LHCN-M2 (cell line): ENCODE measurements around the gene SETD5. TPM values are rescaled to one million over a fixed set of nuclear protein-coding genes. Genes with fewer than 3 reads are reported as not detected.

ENCODE experiments used
- DNase-seq: peaks from one replicate; pipeline ENCODE4 v3.0.0-alpha.2; 2012; ENCODE audit warnings: low read depth
- polyA plus RNA-seq: library from polyadenylated mRNA; unstranded; fragments of >200 nt; gene quantifications from one replicate; pipeline ENCODE4 v1.2.1, GENCODE V29; 2012; ENCODE audit warnings: missing spikeins
- total RNA-seq: library from RNA; depleted of rRNA; stranded (reverse); fragments of >200 nt; gene quantifications from 2 replicates; pipeline ENCODE4 v1.2.3, GENCODE V29; 2014; rRNA removed

SETD5 gene
- total RNA-seq: 51.2 and 51.8 TPM in 2 replicates
- 28.9 TPM for polyA plus RNA-seq

GRCh38 chr3:9397332-9397905 lies at the start of gene SETD5:
TSS of gene SETD5 (plus strand) at chr3:9397615. CDS start at chr3:9428939, 31,324 bp downstream.
- DNase-seq: peak; percentile 96

GRCh38 chr3:9347887-9348286 lies 49.5 kb upstream of the SETD5 start:
- peak; percentile 71 for DNase-seq

GRCh38 chr3:9349321-9350117 lies 47.9 kb upstream of the SETD5 start:
- DNase-seq: peak; percentile 97

GRCh38 chr3:9351709-9352126 lies 45.7 kb upstream of the SETD5 start:
- DNase-seq: no peak

GRCh38 chr3:9352917-9353752 lies 44.3 kb upstream of the SETD5 start:
- peak; percentile 66 for DNase-seq

- no peak for DNase-seq
These were observed 35.6 kb upstream of the SETD5 start for GRCh38 chr3:9361691-9362388.

GRCh38 chr3:9362731-9363530 lies 34.5 kb upstream of the SETD5 start, which contains the start of gene THUMPD3:
TSS of gene THUMPD3 (plus strand) at chr3:9363054. CDS start at chr3:9365069, 2,015 bp downstream.
- peak; percentile 91 for DNase-seq

GRCh38 chr3:9369508-9369907 lies 27.9 kb upstream of the SETD5 start:
- no peak for DNase-seq

- DNase-seq: no peak
These were observed 23.9 kb upstream of the SETD5 start for GRCh38 chr3:9373465-9373864.

- DNase-seq: no peak
These were observed 19.4 kb upstream of the SETD5 start for GRCh38 chr3:9377981-9378380.

GRCh38 chr3:9379327-9379726 lies 18.1 kb upstream of the SETD5 start:
- no peak for DNase-seq

GRCh38 chr3:9380014-9380413 lies 17.4 kb upstream of the SETD5 start:
- DNase-seq: no peak

- DNase-seq: no peak
These were observed 13.1 kb upstream of the SETD5 start for GRCh38 chr3:9384141-9384828.

- no peak for DNase-seq
These were observed 12.0 kb upstream of the SETD5 start for GRCh38 chr3:9385187-9386077.

GRCh38 chr3:9386078-9386459 lies 11.3 kb upstream of the SETD5 start:
- no peak for DNase-seq

- no peak for DNase-seq
These were observed 10.7 kb upstream of the SETD5 start for GRCh38 chr3:9386501-9387321.

- DNase-seq: no peak
These were observed 10.1 kb upstream of the SETD5 start for GRCh38 chr3:9387322-9387655.

GRCh38 chr3:9388142-9388541 lies 9.3 kb upstream of the SETD5 start:
- no peak for DNase-seq
